ENCODE measurements around the gene SOCS2. TPM values are rescaled to one million over a fixed set of nuclear protein-coding genes. Genes with fewer than 3 reads are reported as not detected.

SOCS2 gene
- total RNA-seq, 4 donors from 2014 or later: 6.6 to 16.7 (median 10.2) TPM

GRCh38 chr12:93608313-93608712 is 35.8 kb downstream of the SOCS2 start:
- Histone ChIP-seq H3K4me1 (no peaks in the 10 kb centered on the region), H3K27ac (no peak overlapping the region), H3K36me3 (no peaks in the 10 kb centered on the region), H3K27me3 (no peaks in the 10 kb centered on the region), H3K4me3 (no peak overlapping the region), H3K9me3 (no peaks in the 10 kb centered on the region)
- no peak for DNase-seq (ENCODE audit: low spot score in 2 of 2)
- WGBS: 95% methylated on average over 1 of the region's 1 CpG
- no peak for TF ChIP-seq POLR2A (IDR thresholded peaks at IDR 0.05)
- TF ChIP-seq EP300 (IDR thresholded peaks at IDR 0.05): no peak
- TF ChIP-seq POLR2AphosphoS5 (IDR thresholded peaks at IDR 0.05): no peak
- TF ChIP-seq CTCF (IDR thresholded peaks at IDR 0.05): no peak

GRCh38 chr12:93609281-93610192 is 37.1 kb downstream of the SOCS2 start:
- Histone ChIP-seq H3K36me3 (no peaks in the 10 kb centered on the region), H3K9me3 (no peaks in the 10 kb centered on the region), H3K4me1 (no peaks in the 10 kb centered on the region), H3K27me3 (no peaks in the 10 kb centered on the region), H3K27ac (no peak overlapping the region), H3K4me3 (no peak overlapping the region)
- TF ChIP-seq CTCF (IDR thresholded peaks at IDR 0.05) (no peak), EP300 (IDR thresholded peaks at IDR 0.05) (no peak), POLR2AphosphoS5 (IDR thresholded peaks at IDR 0.05) (no peak), POLR2A (IDR thresholded peaks at IDR 0.05) (no peak)
- no peak for DNase-seq (ENCODE audit: low spot score in 2 of 2)
- WGBS: 98% methylated on average over 4 of the region's 4 CpGs

GRCh38 chr12:93612776-93613175 is 40.3 kb downstream of the SOCS2 start:
- Histone ChIP-seq H3K4me1 (no peaks in the 10 kb centered on the region), H3K36me3 (no peaks in the 10 kb centered on the region), H3K27ac (no peak overlapping the region), H3K27me3 (no peaks in the 10 kb centered on the region), H3K4me3 (no peak overlapping the region), H3K9me3 (no peaks in the 10 kb centered on the region)
- TF ChIP-seq POLR2AphosphoS5 (IDR thresholded peaks at IDR 0.05): no peak
- no peak for TF ChIP-seq POLR2A (IDR thresholded peaks at IDR 0.05)
- TF ChIP-seq EP300 (IDR thresholded peaks at IDR 0.05): no peak
- TF ChIP-seq CTCF (IDR thresholded peaks at IDR 0.05): no peak
- no peak for DNase-seq (ENCODE audit: low spot score in 2 of 2)
- 57% methylated on average over 4 of the region's 4 CpGs for WGBS

GRCh38 chr12:93614917-93615596 is 42.6 kb downstream of the SOCS2 start:
- 79% methylated on average over 2 of the region's 2 CpGs for WGBS
- Histone ChIP-seq H3K9me3 (no peaks in the 10 kb centered on the region), H3K4me3 (no peak overlapping the region), H3K4me1 (no peaks in the 10 kb centered on the region), H3K27me3 (no peaks in the 10 kb centered on the region), H3K36me3 (no peaks in the 10 kb centered on the region), H3K27ac (no peak overlapping the region)
- TF ChIP-seq CTCF (IDR thresholded peaks at IDR 0.05) (no peak), EP300 (IDR thresholded peaks at IDR 0.05) (no peak), POLR2AphosphoS5 (IDR thresholded peaks at IDR 0.05) (no peak), POLR2A (IDR thresholded peaks at IDR 0.05) (no peak)
- DNase-seq (ENCODE audit: low spot score in 2 of 2): no peak

- Histone ChIP-seq H3K36me3 (no peaks in the 10 kb centered on the region), H3K27ac (no peak overlapping the region), H3K4me1 (no peaks in the 10 kb centered on the region), H3K9me3 (no peaks in the 10 kb centered on the region), H3K27me3 (no peaks in the 10 kb centered on the region), H3K4me3 (no peak overlapping the region)
- no peak for DNase-seq (ENCODE audit: low spot score in 2 of 2)
- WGBS: 69% methylated on average over 8 of the region's 8 CpGs
- TF ChIP-seq CTCF (IDR thresholded peaks at IDR 0.05) (no peak), POLR2A (IDR thresholded peaks at IDR 0.05) (no peak), EP300 (IDR thresholded peaks at IDR 0.05) (no peak), POLR2AphosphoS5 (IDR thresholded peaks at IDR 0.05) (no peak)
Measured at GRCh38 chr12:93616584-93617101, 44.2 kb downstream of the SOCS2 start.
